Esophagus (tissue), 2 donors: ENCODE results near the gene LRRC10. TPM values are rescaled to one million over a fixed set of nuclear protein-coding genes. Genes with fewer than 3 reads are reported as not detected.

Source experiments
- H3K27ac ChIP-seq, 2 donors: one replicate each; pipeline ENCODE4 v1.5.1; 2013; ENCODE audit warnings: low read depth in 2 of 2, mild to moderate bottlenecking in 2 of 2, inconsistent platforms in 1 of 2, low read length in 1 of 2, moderate library complexity in 1 of 2
- H3K27me3 ChIP-seq, 2 donors: one replicate each; pipeline ENCODE4 v1.6.1; 2013; ENCODE audit warnings: low read length in 2 of 2, control low read depth in 1 of 2, mild to moderate bottlenecking in 1 of 2; ENCODE audit not compliant: insufficient read depth in 2 of 2, control insufficient read depth in 1 of 2
- H3K36me3 ChIP-seq, 2 donors: one replicate each; pipeline ENCODE4 v1.6.1; 2013; ENCODE audit warnings: low read length in 1 of 2; ENCODE audit not compliant: control insufficient read depth in 2 of 2, insufficient read depth in 2 of 2
- H3K4me1 ChIP-seq, 2 donors: one replicate each; pipeline ENCODE4 v1.6.1; 2013; ENCODE audit warnings: low read length in 1 of 2; ENCODE audit not compliant: control insufficient read depth in 2 of 2, insufficient read depth in 2 of 2
- H3K4me3 ChIP-seq, 2 donors: one replicate each; pipeline ENCODE4 v1.5.1; 2013; ENCODE audit warnings: low read length in 2 of 2, mild to moderate bottlenecking in 2 of 2, low read depth in 1 of 2, moderate library complexity in 1 of 2
- H3K9me3 ChIP-seq, 2 donors: one replicate each; pipeline ENCODE4 v1.6.1; 2013; ENCODE audit warnings: mild to moderate bottlenecking in 2 of 2, low read depth in 1 of 2, low read length in 1 of 2, moderate library complexity in 1 of 2; ENCODE audit not compliant: control insufficient read depth in 2 of 2, insufficient read depth in 1 of 2
- WGBS, 2 donors: extraction: QIAGEN DNeasy Blood & Tissue Kit; methylation state at CpG; one replicate each; pipeline ENCODE4 v1.1.7; 2013; 5-methylcytosine and 5-hydroxymethylcytosine counted together
- polyA plus RNA-seq, 2 donors: library from polyadenylated mRNA; stranded (reverse); fragments of 200-250 nt; gene quantifications; one replicate each; pipeline ENCODE4 v1.2.3, GENCODE V29; 2013
- donor health status: healthy with polysubstance abuse.
- donor health status: Bipolar disorder and iron deficiency.

LRRC10 gene
- polyA plus RNA-seq, 2 donors, result not detected

DNA sequence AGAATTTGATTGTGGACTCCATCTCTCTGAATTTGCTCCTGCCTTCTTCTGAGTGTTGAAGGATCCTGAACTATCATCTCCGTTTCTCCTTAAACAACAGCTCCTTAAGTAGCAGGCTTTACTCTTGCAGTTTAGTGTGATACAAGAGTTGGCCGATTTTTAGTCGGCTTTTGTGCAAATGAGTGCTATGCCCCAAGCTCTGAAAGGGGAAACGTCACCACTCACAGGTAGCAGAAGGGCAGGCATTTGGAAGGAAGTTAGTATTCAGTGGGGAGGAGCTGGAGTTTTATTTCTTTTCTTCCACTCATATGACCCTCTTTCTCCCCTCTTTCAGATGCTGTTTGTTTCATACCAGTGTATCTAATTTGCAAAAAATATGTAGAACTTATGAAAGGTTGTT lies 36.5 kb upstream of the LRRC10 start:
- H3K4me1 ChIP-seq, result no peaks in the 10 kb centered on the region
- no peak overlapping the region for H3K4me3 ChIP-seq
- no peaks in the 10 kb centered on the region for H3K27me3 ChIP-seq
- no peak overlapping the region for H3K27ac ChIP-seq
- H3K36me3 ChIP-seq, result no peaks in the 10 kb centered on the region
- H3K9me3 ChIP-seq, result no peaks in the 10 kb centered on the region
- 67 to 73% methylated on average over 4 of the region's 4 CpGs for WGBS, 2 donors

DNA sequence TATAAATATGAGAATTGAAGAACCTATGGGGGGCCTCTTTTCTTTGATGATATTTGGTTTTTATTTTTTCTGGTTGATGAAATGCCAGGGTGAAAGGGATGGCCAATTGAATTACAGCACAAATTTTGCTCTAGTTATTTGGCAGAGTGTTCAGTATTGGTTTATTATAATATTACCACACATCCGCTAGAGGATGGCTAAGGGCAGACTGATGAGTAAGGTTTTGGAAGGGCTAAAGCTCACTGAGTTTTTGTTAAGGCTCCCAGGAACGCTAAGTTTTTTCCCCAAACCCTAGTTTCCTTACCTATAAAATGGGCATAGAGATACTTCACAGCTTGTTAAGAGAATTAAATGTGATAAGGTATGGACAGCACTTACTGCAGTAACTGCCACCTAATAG lies 34.3 kb upstream of the LRRC10 start:
- Histone ChIP-seq H3K27me3 (no peaks in the 10 kb centered on the region), H3K27ac (no peak overlapping the region), H3K4me3 (no peak overlapping the region), H3K9me3 (no peaks in the 10 kb centered on the region), H3K36me3 (no peaks in the 10 kb centered on the region), H3K4me1 (no peaks in the 10 kb centered on the region)
- 83 to 87% methylated on average over 2 of the region's 2 CpGs for WGBS, 2 donors

- no peaks in the 10 kb centered on the region for H3K27me3 ChIP-seq
- H3K27ac ChIP-seq, result no peak overlapping the region
- no peaks in the 10 kb centered on the region for H3K9me3 ChIP-seq
- H3K4me1 ChIP-seq, result no peaks in the 10 kb centered on the region
- H3K4me3 ChIP-seq, result no peak overlapping the region
- H3K36me3 ChIP-seq, result no peaks in the 10 kb centered on the region
Measured at GRCh38 chr12:69644511-69644910, 33.8 kb upstream of the LRRC10 start.

- no peaks in the 10 kb centered on the region for H3K4me1 ChIP-seq
- H3K27ac ChIP-seq, result no peak overlapping the region
- 78 to 86% methylated on average over 6 of the region's 6 CpGs for WGBS, 2 donors
- H3K9me3 ChIP-seq, result no peaks in the 10 kb centered on the region
- H3K36me3 ChIP-seq, result no peaks in the 10 kb centered on the region
- H3K4me3 ChIP-seq, result no peak overlapping the region
- no peaks in the 10 kb centered on the region for H3K27me3 ChIP-seq
Measured at GRCh38 chr12:69642531-69642930, 31.8 kb upstream of the LRRC10 start.

- H3K9me3 ChIP-seq, result no peaks in the 10 kb centered on the region
- H3K4me1 ChIP-seq, result no peaks in the 10 kb centered on the region
- 88 to 90% methylated on average over 7 of the region's 7 CpGs for WGBS, 2 donors
- no peak overlapping the region for H3K27ac ChIP-seq
- no peak overlapping the region for H3K4me3 ChIP-seq
- H3K36me3 ChIP-seq, result no peaks in the 10 kb centered on the region
- H3K27me3 ChIP-seq, result no peaks in the 10 kb centered on the region
Measured at GRCh38 chr12:69641546-69641945, 30.8 kb upstream of the LRRC10 start.

GRCh38 chr12:69639400-69640016 lies 28.8 kb upstream of the LRRC10 start:
- 28 to 31% methylated on average over 12 of the region's 12 CpGs for WGBS, 2 donors
- Histone ChIP-seq H3K4me1 (no peaks in the 10 kb centered on the region), H3K36me3 (no peaks in the 10 kb centered on the region), H3K4me3 (no peak overlapping the region), H3K27ac (no peak overlapping the region), H3K9me3 (no peaks in the 10 kb centered on the region), H3K27me3 (no peaks in the 10 kb centered on the region)

GRCh38 chr12:69633061-69633460 lies 22.4 kb upstream of the LRRC10 start:
- WGBS, 2 donors, result 92 to 97% methylated on average over 2 of the region's 2 CpGs
- H3K27ac ChIP-seq, result no peak overlapping the region
- no peaks in the 10 kb centered on the region for H3K36me3 ChIP-seq
- no peaks in the 10 kb centered on the region for H3K27me3 ChIP-seq
- H3K9me3 ChIP-seq, result no peaks in the 10 kb centered on the region
- no peak overlapping the region for H3K4me3 ChIP-seq
- no peaks in the 10 kb centered on the region for H3K4me1 ChIP-seq

DNA sequence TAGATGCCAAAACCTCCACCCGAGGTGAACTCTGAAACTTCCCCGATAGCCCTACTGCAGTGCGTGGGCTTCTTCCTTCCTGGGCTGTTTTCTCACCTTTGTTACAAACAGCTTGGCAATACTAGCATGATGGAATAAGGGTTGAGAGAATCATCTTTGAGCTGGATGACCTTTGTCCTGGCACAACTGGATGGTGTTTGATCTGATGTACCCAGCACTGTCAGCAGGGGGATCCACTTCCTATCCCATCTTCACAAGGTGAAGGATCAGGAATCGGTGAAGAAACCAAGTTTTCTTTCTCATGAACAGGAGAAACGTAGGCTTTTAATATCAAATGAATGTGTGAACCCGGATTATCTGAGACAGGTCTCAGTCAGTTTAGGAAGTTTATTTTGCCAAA lies 19.5 kb upstream of the LRRC10 start:
- Histone ChIP-seq H3K27me3 (no peaks in the 10 kb centered on the region), H3K27ac (no peak overlapping the region), H3K36me3 (no peaks in the 10 kb centered on the region), H3K9me3 (no peaks in the 10 kb centered on the region), H3K4me3 (no peak overlapping the region), H3K4me1 (no peaks in the 10 kb centered on the region)
- 74 to 85% methylated on average over 6 of the region's 6 CpGs for WGBS, 2 donors

DNA sequence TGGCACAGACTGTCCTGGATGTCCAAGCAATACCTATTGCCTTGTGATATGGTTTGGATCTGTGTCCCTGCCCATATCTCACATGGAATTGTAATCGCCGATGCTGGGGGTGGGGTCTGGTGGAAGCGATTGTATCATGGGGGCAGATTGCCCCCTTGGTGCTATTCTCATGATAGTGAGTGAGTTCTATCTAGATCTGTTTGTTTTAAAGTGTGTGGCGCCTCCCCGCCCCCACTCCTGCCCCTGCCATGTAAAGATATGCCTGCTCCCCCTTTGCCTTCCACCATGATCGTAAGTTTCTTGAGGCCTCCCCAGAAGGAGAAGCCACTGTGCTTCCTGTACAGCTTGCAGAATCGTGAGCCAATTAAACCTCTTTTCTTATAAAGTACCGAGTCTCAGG lies 16.8 kb upstream of the LRRC10 start:
- Histone ChIP-seq H3K4me3 (no peak overlapping the region), H3K4me1 (no peaks in the 10 kb centered on the region), H3K36me3 (no peaks in the 10 kb centered on the region), H3K9me3 (no peaks in the 10 kb centered on the region), H3K27ac (no peak overlapping the region), H3K27me3 (no peaks in the 10 kb centered on the region)
- 75 to 90% methylated on average over 8 of the region's 8 CpGs for whole genome bisulfite sequencing, 2 donors

DNA sequence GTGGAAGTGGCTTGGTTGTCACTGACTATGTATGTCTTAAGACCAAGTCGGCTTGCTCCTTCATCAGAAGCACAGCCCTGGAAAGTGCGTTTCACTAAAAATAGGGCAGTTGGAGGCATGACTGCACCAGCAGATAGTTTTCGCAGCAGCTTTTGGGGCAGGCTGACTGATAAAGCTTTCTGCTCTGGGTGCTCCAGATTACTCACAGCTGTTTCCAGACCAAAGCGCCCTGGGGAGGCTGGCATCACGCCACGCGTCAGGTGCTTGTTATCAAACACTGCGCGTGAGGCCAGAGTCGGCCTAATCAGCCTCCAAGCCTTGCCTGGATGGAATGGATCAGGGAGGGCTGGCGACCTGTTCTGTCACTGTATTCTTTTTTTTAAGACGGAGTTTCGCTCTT lies 13.3 kb upstream of the LRRC10 start:
- H3K4me3 ChIP-seq, result no peak overlapping the region
- 72 to 81% methylated on average over 13 of the region's 13 CpGs for WGBS, 2 donors
- H3K27ac ChIP-seq, result no peak overlapping the region
- H3K27me3 ChIP-seq, result no peaks in the 10 kb centered on the region
- no peaks in the 10 kb centered on the region for H3K4me1 ChIP-seq
- H3K36me3 ChIP-seq, result no peaks in the 10 kb centered on the region
- no peaks in the 10 kb centered on the region for H3K9me3 ChIP-seq
